Epidermal melanocyte (primary cell): ENCODE results near the gene ZNF558.
"Not testable (repeated sequence)": the region's sequence is repeated elsewhere in the genome, so short reads cannot be mapped to it uniquely, and the experiment has no call there.

Experiments
- DNase-seq: peaks from one replicate; pipeline ENCODE4 v3.0.0; 2011; ENCODE audit warnings: low spot score; ENCODE audit not compliant: insufficient read length

ZNF558 gene

GRCh38 chr19:8806661-8807060 is 25.4 kb downstream of the ZNF558 start:
- DNase-seq = no peak

DNA sequence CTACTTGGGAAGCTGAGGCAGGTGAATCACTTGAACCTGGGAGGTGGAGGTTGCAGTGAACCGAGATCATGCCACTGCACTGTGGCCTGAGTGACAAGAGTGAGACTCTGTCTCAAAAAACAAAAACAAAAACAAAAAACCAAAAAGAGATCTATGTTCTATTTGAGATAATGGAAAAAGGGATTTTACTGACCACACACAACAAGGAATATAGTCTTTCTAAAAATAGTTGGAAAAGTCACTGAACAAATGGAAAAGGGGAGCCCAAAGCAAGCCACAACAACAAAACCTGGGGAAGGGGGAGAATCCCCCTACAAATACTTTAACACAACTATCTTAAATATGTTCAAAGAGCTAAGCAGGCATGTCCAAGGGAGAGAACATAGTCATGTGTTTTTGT is 37.3 kb downstream of the ZNF558 start:
- no peak for DNase-seq

- not testable (repeated sequence) for DNase-seq
These were observed 58.5 kb downstream of the ZNF558 start for GRCh38 chr19:8773587-8773986.

DNA sequence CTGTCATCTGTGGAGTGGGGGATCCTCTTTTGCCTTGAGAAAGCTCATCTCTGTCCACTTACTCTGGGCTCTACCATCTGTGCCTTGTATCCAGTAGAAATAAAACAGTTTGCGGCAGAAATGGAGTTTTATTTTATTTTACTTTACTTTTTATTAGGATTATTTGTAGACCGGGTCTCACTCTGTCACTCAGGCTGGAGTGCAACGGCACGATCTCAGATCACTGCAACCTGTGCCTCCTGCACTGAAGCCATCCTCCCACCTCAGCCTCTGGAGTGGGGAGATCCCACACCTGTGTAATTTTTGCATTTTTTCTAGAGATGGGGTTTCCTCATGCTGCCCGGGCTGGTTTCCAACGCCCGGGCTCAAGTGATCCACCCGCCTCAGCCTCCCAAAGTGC is 62.8 kb downstream of the ZNF558 start:
- not testable (repeated sequence) for DNase-seq

- DNase-seq = not testable (repeated sequence)
These were observed 64.8 kb downstream of the ZNF558 start for GRCh38 chr19:8767257-8767656.
